ENCODE measurements around the gene TAF4.

Gene TAF4

GRCh38 chr20:62055106-62055861, 10.4 kb downstream of the TAF4 start:
- H3K4me3 ChIP-seq (ENCODE audit: low read depth, low read length): no peak overlapping the region
- no peak overlapping the region for H3K27ac ChIP-seq (ENCODE audit: low read depth, low read length)
- no peaks in the 10 kb centered on the region for H3K27me3 ChIP-seq (ENCODE audit: control insufficient read depth, insufficient read depth, low read length)
- peaks cover 16% of the 10 kb centered on the region; the same call in 1 of the 2 replicates for H3K4me1 ChIP-seq (ENCODE audit: control insufficient read depth, insufficient read depth, low read length)
- peaks cover 7% of the 10 kb centered on the region; the same call in 1 of the 2 replicates for H3K36me3 ChIP-seq (ENCODE audit: control insufficient read depth, insufficient read depth, low read length)
- no peak overlapping the region for H3K9ac ChIP-seq (ENCODE audit: low read length)
- H3K9me3 ChIP-seq (ENCODE audit: control insufficient read depth, insufficient read depth, low read depth, low read length): peaks cover 11% of the 10 kb centered on the region

- Histone ChIP-seq H3K4me3 (ENCODE audit: low read depth, low read length) (no peak overlapping the region), H3K36me3 (ENCODE audit: control insufficient read depth, insufficient read depth, low read length) (peaks cover 7% of the 10 kb centered on the region; the same call in 1 of the 2 replicates), H3K27me3 (ENCODE audit: control insufficient read depth, insufficient read depth, low read length) (no peaks in the 10 kb centered on the region), H3K9me3 (ENCODE audit: control insufficient read depth, insufficient read depth, low read depth, low read length) (peaks cover 11% of the 10 kb centered on the region), H3K4me1 (ENCODE audit: control insufficient read depth, insufficient read depth, low read length) (peaks cover 18% of the 10 kb centered on the region; the same call in 1 of the 2 replicates), H3K27ac (ENCODE audit: low read depth, low read length) (no peak overlapping the region), H3K9ac (ENCODE audit: low read length) (no peak overlapping the region)
Measured at GRCh38 chr20:62054451-62054953, 11.2 kb downstream of the TAF4 start.

GRCh38 chr20:62053465-62054196, 12.1 kb downstream of the TAF4 start:
- H3K9me3 ChIP-seq (ENCODE audit: control insufficient read depth, insufficient read depth, low read depth, low read length): peaks cover 11% of the 10 kb centered on the region
- peaks cover 18% of the 10 kb centered on the region; the same call in 1 of the 2 replicates for H3K4me1 ChIP-seq (ENCODE audit: control insufficient read depth, insufficient read depth, low read length)
- H3K27ac ChIP-seq (ENCODE audit: low read depth, low read length): no peak overlapping the region

GRCh38 chr20:62052842-62053464, 12.7 kb downstream of the TAF4 start:
- Histone ChIP-seq H3K27ac (ENCODE audit: low read depth, low read length) (no peak overlapping the region), H3K27me3 (ENCODE audit: control insufficient read depth, insufficient read depth, low read length) (no peaks in the 10 kb centered on the region), H3K9ac (ENCODE audit: low read length) (no peak overlapping the region), H3K9me3 (ENCODE audit: control insufficient read depth, insufficient read depth, low read depth, low read length) (peaks cover 11% of the 10 kb centered on the region), H3K4me3 (ENCODE audit: low read depth, low read length) (no peak overlapping the region), H3K36me3 (ENCODE audit: control insufficient read depth, insufficient read depth, low read length) (peaks cover 7% of the 10 kb centered on the region; the same call in 1 of the 2 replicates), H3K4me1 (ENCODE audit: control insufficient read depth, insufficient read depth, low read length) (peaks cover 18% of the 10 kb centered on the region)

More at GRCh38 chr20:62053465-62054196, 12.1 kb downstream of the TAF4 start:
- no peak overlapping the region for H3K9ac ChIP-seq (ENCODE audit: low read length)
- no peaks in the 10 kb centered on the region for H3K27me3 ChIP-seq (ENCODE audit: control insufficient read depth, insufficient read depth, low read length)
- H3K36me3 ChIP-seq (ENCODE audit: control insufficient read depth, insufficient read depth, low read length): peaks cover 7% of the 10 kb centered on the region; the same call in 1 of the 2 replicates
- no peak overlapping the region for H3K4me3 ChIP-seq (ENCODE audit: low read depth, low read length)

GRCh38 chr20:62052336-62052841, 13.3 kb downstream of the TAF4 start:
- H3K4me1 ChIP-seq (ENCODE audit: control insufficient read depth, insufficient read depth, low read length): peaks cover 21% of the 10 kb centered on the region
- H3K9me3 ChIP-seq (ENCODE audit: control insufficient read depth, insufficient read depth, low read depth, low read length): peaks cover 11% of the 10 kb centered on the region
- no peak overlapping the region for H3K27ac ChIP-seq (ENCODE audit: low read depth, low read length)
- no peak overlapping the region for H3K4me3 ChIP-seq (ENCODE audit: low read depth, low read length)
- no peaks in the 10 kb centered on the region for H3K27me3 ChIP-seq (ENCODE audit: control insufficient read depth, insufficient read depth, low read length)
- H3K9ac ChIP-seq (ENCODE audit: low read length): no peak overlapping the region
- peaks cover 7% of the 10 kb centered on the region; the same call in 1 of the 2 replicates for H3K36me3 ChIP-seq (ENCODE audit: control insufficient read depth, insufficient read depth, low read length)

GRCh38 chr20:62051546-62052255, 14.0 kb downstream of the TAF4 start:
- Histone ChIP-seq H3K27me3 (ENCODE audit: control insufficient read depth, insufficient read depth, low read length) (no peaks in the 10 kb centered on the region), H3K9ac (ENCODE audit: low read length) (no peak overlapping the region), H3K4me1 (ENCODE audit: control insufficient read depth, insufficient read depth, low read length) (peaks cover 22% of the 10 kb centered on the region), H3K9me3 (ENCODE audit: control insufficient read depth, insufficient read depth, low read depth, low read length) (peaks cover 11% of the 10 kb centered on the region), H3K4me3 (ENCODE audit: low read depth, low read length) (no peak overlapping the region), H3K36me3 (ENCODE audit: control insufficient read depth, insufficient read depth, low read length) (peaks cover 7% of the 10 kb centered on the region; the same call in 1 of the 2 replicates), H3K27ac (ENCODE audit: low read depth, low read length) (no peak overlapping the region)

GRCh38 chr20:62051144-62051543, 14.5 kb downstream of the TAF4 start:
- Histone ChIP-seq H3K27me3 (ENCODE audit: control insufficient read depth, insufficient read depth, low read length) (no peaks in the 10 kb centered on the region), H3K4me1 (ENCODE audit: control insufficient read depth, insufficient read depth, low read length) (peaks cover 27% of the 10 kb centered on the region), H3K9ac (ENCODE audit: low read length) (no peak overlapping the region), H3K4me3 (ENCODE audit: low read depth, low read length) (no peak overlapping the region), H3K36me3 (ENCODE audit: control insufficient read depth, insufficient read depth, low read length) (peaks cover 7% of the 10 kb centered on the region; the same call in 1 of the 2 replicates), H3K9me3 (ENCODE audit: control insufficient read depth, insufficient read depth, low read depth, low read length) (peaks cover 7% of the 10 kb centered on the region), H3K27ac (ENCODE audit: low read depth, low read length) (no peak overlapping the region)

GRCh38 chr20:62050166-62051120, 15.2 kb downstream of the TAF4 start:
- peaks cover 4% of the 10 kb centered on the region; the same call in 1 of the 2 replicates for H3K36me3 ChIP-seq (ENCODE audit: control insufficient read depth, insufficient read depth, low read length)
- H3K4me3 ChIP-seq (ENCODE audit: low read depth, low read length): no peak overlapping the region
- H3K4me1 ChIP-seq (ENCODE audit: control insufficient read depth, insufficient read depth, low read length): peaks cover 34% of the 10 kb centered on the region
- H3K9ac ChIP-seq (ENCODE audit: low read length): no peak overlapping the region
- no peak overlapping the region for H3K27ac ChIP-seq (ENCODE audit: low read depth, low read length)
- H3K27me3 ChIP-seq (ENCODE audit: control insufficient read depth, insufficient read depth, low read length): no peaks in the 10 kb centered on the region
- H3K9me3 ChIP-seq (ENCODE audit: control insufficient read depth, insufficient read depth, low read depth, low read length): peaks cover 4% of the 10 kb centered on the region; the same call in 1 of the 2 replicates

GRCh38 chr20:62049342-62050165, 16.1 kb downstream of the TAF4 start:
- no peak overlapping the region for H3K9ac ChIP-seq (ENCODE audit: low read length)
- H3K27me3 ChIP-seq (ENCODE audit: control insufficient read depth, insufficient read depth, low read length): no peaks in the 10 kb centered on the region
- H3K4me1 ChIP-seq (ENCODE audit: control insufficient read depth, insufficient read depth, low read length): peaks cover 43% of the 10 kb centered on the region
- H3K4me3 ChIP-seq (ENCODE audit: low read depth, low read length): no peak overlapping the region
- H3K27ac ChIP-seq (ENCODE audit: low read depth, low read length): no peak overlapping the region
- H3K9me3 ChIP-seq (ENCODE audit: control insufficient read depth, insufficient read depth, low read depth, low read length): no peaks in the 10 kb centered on the region
- H3K36me3 ChIP-seq (ENCODE audit: control insufficient read depth, insufficient read depth, low read length): no peaks in the 10 kb centered on the region
